MM.1S (cell line): ENCODE results near the gene HIPK4.

Experiments
- DNase-seq: peaks from one replicate; pipeline ENCODE4 v3.0.0-alpha.2; 2015
- H2AFZ ChIP-seq: fragments of 300-600 bp; sonication (generic); 2 replicates; pipeline ENCODE4 v1.6.0; 2016; ENCODE audit warnings: antibody characterized with exemption, low read length
- H3F3A ChIP-seq: fragments of 300-600 bp; sonication (generic); 2 replicates; pipeline ENCODE4 v1.6.1; 2016; ENCODE audit warnings: mild to moderate bottlenecking, antibody characterized with exemption, low read length, moderate library complexity, mixed read lengths; ENCODE audit not compliant: insufficient read depth
- H3K27ac ChIP-seq: fragments of 300-600 bp; sonication (generic); 2 replicates; pipeline ENCODE4 v1.5.1; 2016; ENCODE audit warnings: mild to moderate bottlenecking, low read length
- H3K27me3 ChIP-seq: fragments of 300-600 bp; sonication (generic); replicated peaks from 2 replicates; pipeline ENCODE4 v1.6.0; 2016; ENCODE audit warnings: low read length; ENCODE audit not compliant: insufficient read depth
- H3K36me3 ChIP-seq: fragments of 300-600 bp; sonication (generic); replicated peaks from 2 replicates; pipeline ENCODE4 v1.6.1; 2016; ENCODE audit warnings: mild to moderate bottlenecking, low read length, mixed read lengths; ENCODE audit not compliant: insufficient read depth
- H3K4me1 ChIP-seq: fragments of 300-600 bp; sonication (generic); 2 replicates; pipeline ENCODE4 v1.6.1; 2016; ENCODE audit warnings: low read length, mixed read lengths
- H3K4me2 ChIP-seq: fragments of 300-600 bp; sonication (generic); 2 replicates; pipeline ENCODE4 v1.6.0; 2016; ENCODE audit warnings: low read depth, low read length
- H3K4me3 ChIP-seq: fragments of 300-600 bp; sonication (generic); 2 replicates; pipeline ENCODE4 v1.5.1; 2016; ENCODE audit warnings: low read length, mixed read lengths
- H3K79me2 ChIP-seq: fragments of 300-600 bp; sonication (generic); 2 replicates; pipeline ENCODE4 v1.6.1; 2016; ENCODE audit warnings: mixed run types, low read length, mixed read lengths
- H3K9ac ChIP-seq: fragments of 300-600 bp; sonication (generic); 2 replicates; pipeline ENCODE4 v1.6.1; 2016; ENCODE audit warnings: low read length, mixed read lengths
- H3K9me2 ChIP-seq: fragments of 300-600 bp; sonication (generic); replicated peaks from 2 replicates; pipeline ENCODE4 v1.6.1; 2016; ENCODE audit warnings: mild to moderate bottlenecking, low read length, mixed read lengths; ENCODE audit not compliant: insufficient read depth
- H3K9me3 ChIP-seq: fragments of 300-600 bp; sonication (generic); replicated peaks from 2 replicates; pipeline ENCODE4 v1.6.1; 2016; ENCODE audit warnings: mild to moderate bottlenecking, low read length, mixed read lengths; ENCODE audit not compliant: insufficient read depth
- H4K20me1 ChIP-seq: fragments of 300-600 bp; sonication (generic); 2 replicates; pipeline ENCODE4 v1.6.1; 2016; ENCODE audit warnings: mild to moderate bottlenecking, low read length, moderate library complexity, mixed read lengths; ENCODE audit not compliant: insufficient read depth
- CTCF ChIP-seq: fragments of 300-600 bp; sonication (generic); IDR thresholded peaks from 2 replicates; pipeline ENCODE4 v1.5.1; 2016; ENCODE audit warnings: antibody characterized with exemption, low read length, mixed read lengths
- EZH2 ChIP-seq: fragments of 300-600 bp; sonication (generic); optimal IDR thresholded peaks from 2 replicates; pipeline ENCODE3; 2017; ENCODE audit warnings: low read depth, mild to moderate bottlenecking, antibody characterized with exemption, low read length, mixed read lengths
- EZH2phosphoT487 ChIP-seq: fragments of 300-600 bp; sonication (generic); IDR thresholded peaks from 2 replicates; pipeline ENCODE4 v1.6.1; 2018; ENCODE audit warnings: antibody characterized with exemption, low read length

Gene HIPK4

GRCh38 chr19:40407714-40408597 is 18.0 kb upstream of the HIPK4 start:
- Histone ChIP-seq H3K4me1 (peaks cover 14% of the 10 kb centered on the region), H4K20me1 (no peaks in the 10 kb centered on the region), H3K79me2 (no peaks in the 10 kb centered on the region), H3K36me3 (no peaks in the 10 kb centered on the region), H3K4me2 (no peak overlapping the region), H3K27ac (no peak overlapping the region), H3F3A (no peaks in the 10 kb centered on the region), H3K9me3 (no peaks in the 10 kb centered on the region), H3K9ac (no peak overlapping the region), H3K9me2 (no peaks in the 10 kb centered on the region), H2AFZ (no peak overlapping the region), H3K27me3 (no peaks in the 10 kb centered on the region), H3K4me3 (no peak overlapping the region)
- DNase-seq = no peak
- no peak for TF ChIP-seq CTCF
- no peak for TF ChIP-seq EZH2phosphoT487
- TF ChIP-seq EZH2 = no peak

GRCh38 chr19:40403262-40403984 is 13.4 kb upstream of the HIPK4 start:
- H3K4me1 ChIP-seq = peaks cover 4% of the 10 kb centered on the region
- TF ChIP-seq CTCF (no peak), EZH2phosphoT487 (no peak), EZH2 (no peak)
- no peaks in the 10 kb centered on the region for H4K20me1 ChIP-seq
- peak; percentile 89 for DNase-seq
- peak overlapping the region; percentile 99 for H2AFZ ChIP-seq
- peak overlapping the region; percentile 54 for H3K4me3 ChIP-seq
- H3K9me2 ChIP-seq = no peaks in the 10 kb centered on the region
- no peaks in the 10 kb centered on the region for H3K79me2 ChIP-seq
- H3K9me3 ChIP-seq = no peaks in the 10 kb centered on the region
- H3F3A ChIP-seq = no peaks in the 10 kb centered on the region
- H3K9ac ChIP-seq = peak overlapping the region; percentile 41; the same call in 1 of the 2 replicates
- H3K27me3 ChIP-seq = no peaks in the 10 kb centered on the region
- H3K4me2 ChIP-seq = peak overlapping the region; percentile 98
- H3K27ac ChIP-seq = no peak overlapping the region
- no peaks in the 10 kb centered on the region for H3K36me3 ChIP-seq

- no peak overlapping the region for H3K4me2 ChIP-seq
- DNase-seq = no peak
- no peak overlapping the region for H3K27ac ChIP-seq
- peaks cover 27% of the 10 kb centered on the region for H3K27me3 ChIP-seq
- H3K9ac ChIP-seq = no peak overlapping the region
- H2AFZ ChIP-seq = no peak overlapping the region
- H3K79me2 ChIP-seq = no peaks in the 10 kb centered on the region
- no peaks in the 10 kb centered on the region for H3K36me3 ChIP-seq
- H3K9me3 ChIP-seq = no peaks in the 10 kb centered on the region
- no peaks in the 10 kb centered on the region for H4K20me1 ChIP-seq
- peaks cover 4% of the 10 kb centered on the region for H3K4me1 ChIP-seq
- no peak overlapping the region for H3K4me3 ChIP-seq
- no peak for TF ChIP-seq CTCF
- no peak for TF ChIP-seq EZH2
- TF ChIP-seq EZH2phosphoT487 = no peak
- peaks cover 7% of the 10 kb centered on the region; the same call in 1 of the 2 replicates for H3F3A ChIP-seq
- no peaks in the 10 kb centered on the region for H3K9me2 ChIP-seq
Measured at GRCh38 chr19:40400559-40400958, 10.6 kb upstream of the HIPK4 start.
